C4-2B (cell line): ENCODE measurements around the gene EPHA1.
"Not testable (repeated sequence)": the region's sequence is repeated elsewhere in the genome, so short reads cannot be mapped to it uniquely, and the experiment has no call there.

Experiments used
- H3K27ac ChIP-seq: fragments of 450-650 bp; 2 replicates; pipeline ENCODE4 v1.5.1; 2017
- ZFX ChIP-seq: fragments of 450-650 bp; IDR thresholded peaks from 2 replicates; pipeline ENCODE4 v1.6.1; 2017
- TF ChIP-seq, protein P1 (sequence below): fragments of 450-650 bp; conservative IDR thresholded peaks from 2 replicates; pipeline ENCODE4 v1.5.1; 2017; ENCODE audit warnings: mild to moderate bottlenecking

Gene EPHA1

DNA sequence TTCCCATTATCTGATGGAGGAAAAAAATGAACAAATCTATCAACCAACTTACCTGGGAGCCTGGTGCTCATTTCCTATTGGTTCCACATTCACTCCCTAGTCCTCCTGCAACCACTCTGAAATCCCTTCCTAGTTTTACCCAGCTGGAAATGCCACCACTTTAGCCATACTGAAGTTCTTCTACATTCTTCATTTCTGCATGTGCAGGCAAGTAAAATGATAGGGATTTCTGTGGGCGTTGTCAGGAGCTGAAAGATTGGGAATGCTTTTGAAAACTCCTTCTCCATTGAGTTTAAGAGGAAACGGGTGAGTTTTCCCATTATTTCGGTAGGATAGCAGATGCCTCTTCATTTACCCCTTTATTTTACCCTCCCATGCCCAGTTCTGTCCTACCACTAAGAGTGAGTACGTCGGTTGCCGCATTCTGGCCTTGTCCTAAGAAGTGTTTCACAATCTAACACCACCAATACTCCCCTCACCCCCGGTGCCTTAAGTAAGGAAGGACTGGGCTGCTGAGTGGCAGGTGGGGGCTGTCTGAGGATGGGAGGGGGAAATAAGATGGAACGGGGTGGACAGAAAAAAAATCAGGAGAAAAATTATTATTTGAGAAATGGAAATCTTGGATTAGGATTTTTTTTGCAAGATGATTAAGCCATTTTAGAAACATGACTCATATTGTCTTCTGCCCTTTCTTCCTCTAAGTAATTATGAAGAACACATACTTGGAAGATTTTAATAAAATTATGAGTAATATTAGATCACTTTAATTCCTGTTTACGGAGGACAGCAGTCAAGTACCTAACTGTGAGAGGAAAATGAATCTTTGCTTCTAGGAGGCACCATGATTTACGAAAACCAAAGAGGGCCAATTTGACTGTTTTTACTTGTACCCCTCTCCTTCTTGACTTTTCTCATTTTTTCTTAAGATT, 21.4 kb upstream of the EPHA1 start:
- TF ChIP-seq, protein P1, sequence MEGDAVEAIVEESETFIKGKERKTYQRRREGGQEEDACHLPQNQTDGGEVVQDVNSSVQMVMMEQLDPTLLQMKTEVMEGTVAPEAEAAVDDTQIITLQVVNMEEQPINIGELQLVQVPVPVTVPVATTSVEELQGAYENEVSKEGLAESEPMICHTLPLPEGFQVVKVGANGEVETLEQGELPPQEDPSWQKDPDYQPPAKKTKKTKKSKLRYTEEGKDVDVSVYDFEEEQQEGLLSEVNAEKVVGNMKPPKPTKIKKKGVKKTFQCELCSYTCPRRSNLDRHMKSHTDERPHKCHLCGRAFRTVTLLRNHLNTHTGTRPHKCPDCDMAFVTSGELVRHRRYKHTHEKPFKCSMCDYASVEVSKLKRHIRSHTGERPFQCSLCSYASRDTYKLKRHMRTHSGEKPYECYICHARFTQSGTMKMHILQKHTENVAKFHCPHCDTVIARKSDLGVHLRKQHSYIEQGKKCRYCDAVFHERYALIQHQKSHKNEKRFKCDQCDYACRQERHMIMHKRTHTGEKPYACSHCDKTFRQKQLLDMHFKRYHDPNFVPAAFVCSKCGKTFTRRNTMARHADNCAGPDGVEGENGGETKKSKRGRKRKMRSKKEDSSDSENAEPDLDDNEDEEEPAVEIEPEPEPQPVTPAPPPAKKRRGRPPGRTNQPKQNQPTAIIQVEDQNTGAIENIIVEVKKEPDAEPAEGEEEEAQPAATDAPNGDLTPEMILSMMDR, result no peak
- no peak for TF ChIP-seq ZFX
- H3K27ac ChIP-seq, result no peak overlapping the region

DNA sequence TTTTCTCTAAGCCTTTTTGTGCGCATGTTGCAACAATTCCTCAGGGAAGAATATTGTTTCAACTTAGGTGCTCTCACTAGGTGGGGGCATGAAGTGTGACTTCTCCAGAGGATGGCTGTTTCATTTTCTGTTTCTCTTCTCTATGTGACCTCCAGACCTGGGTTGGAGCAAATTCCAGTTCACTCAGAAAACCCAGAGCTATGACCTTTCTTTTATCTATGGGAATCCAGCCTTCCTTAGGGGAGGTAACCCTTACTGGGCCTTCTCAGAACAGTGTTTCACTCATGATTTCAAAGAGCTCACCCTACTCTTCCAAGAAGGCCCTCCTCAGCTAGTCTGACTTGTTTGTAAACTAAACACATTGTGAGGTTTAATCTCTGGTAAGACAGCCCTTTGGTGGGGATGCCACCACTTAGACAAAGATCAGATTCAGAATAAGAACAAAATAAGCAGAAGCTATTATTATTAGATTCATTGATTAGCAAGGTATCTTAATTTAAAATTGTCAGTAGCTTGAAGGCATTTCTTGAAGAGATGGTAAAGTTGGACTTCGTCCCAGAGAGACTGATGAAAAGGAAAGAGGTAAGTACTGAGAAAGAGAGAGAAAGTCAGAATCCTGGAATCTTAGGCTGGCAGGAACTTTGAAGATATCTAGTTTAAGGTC, 18.0 kb upstream of the EPHA1 start:
- H3K27ac ChIP-seq, result no peak overlapping the region
- no peak for TF ChIP-seq ZFX
- TF ChIP-seq, protein P1, result no peak

DNA sequence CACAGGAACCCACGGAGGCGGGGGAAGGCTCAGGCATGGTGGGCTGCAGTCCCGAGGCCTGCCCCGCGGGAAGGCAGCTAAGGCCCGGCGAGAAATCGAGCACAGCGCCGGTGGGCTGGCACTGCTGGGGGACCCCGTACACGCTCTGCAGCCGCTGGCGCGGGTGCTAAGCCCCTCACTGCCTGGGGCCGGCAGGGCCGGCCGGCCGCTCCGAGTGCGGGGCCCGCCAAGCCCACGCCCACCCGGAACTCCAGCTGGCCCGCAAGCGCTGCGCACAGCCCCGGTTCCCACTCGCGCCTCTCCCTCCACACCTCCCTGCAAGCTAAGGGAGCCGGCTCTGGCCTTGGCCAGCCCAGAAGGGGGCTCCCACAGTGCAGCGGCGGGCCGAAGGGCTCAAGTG, 15.8 kb upstream of the EPHA1 start:
- not testable (repeated sequence) for H3K27ac ChIP-seq

DNA sequence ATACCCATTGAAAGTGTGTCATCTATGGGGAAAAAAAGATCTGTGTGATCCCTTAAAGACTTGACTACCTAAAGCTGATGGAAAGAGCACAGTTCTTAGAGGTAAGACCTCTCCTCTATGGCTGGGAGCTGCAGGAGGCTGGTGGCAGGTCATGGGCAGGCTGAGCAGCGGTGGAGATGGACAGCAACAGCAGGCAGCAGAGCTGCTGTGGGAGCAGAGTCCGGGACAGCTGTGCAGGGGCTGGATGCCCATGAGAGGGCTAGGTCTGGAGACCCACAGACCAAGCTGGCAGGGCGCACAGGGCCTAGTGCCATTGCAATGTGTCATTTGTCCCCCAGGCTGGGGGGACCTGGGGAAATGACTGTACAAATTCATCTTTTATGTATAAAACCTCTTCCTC, 13.4 kb upstream of the EPHA1 start:
- H3K27ac ChIP-seq, result 0 out of 2 replicates have a peak overlapping the region, but pooled peaks have one; percentile 3
- TF ChIP-seq ZFX, result no peak
- TF ChIP-seq, protein P1, result no peak

DNA sequence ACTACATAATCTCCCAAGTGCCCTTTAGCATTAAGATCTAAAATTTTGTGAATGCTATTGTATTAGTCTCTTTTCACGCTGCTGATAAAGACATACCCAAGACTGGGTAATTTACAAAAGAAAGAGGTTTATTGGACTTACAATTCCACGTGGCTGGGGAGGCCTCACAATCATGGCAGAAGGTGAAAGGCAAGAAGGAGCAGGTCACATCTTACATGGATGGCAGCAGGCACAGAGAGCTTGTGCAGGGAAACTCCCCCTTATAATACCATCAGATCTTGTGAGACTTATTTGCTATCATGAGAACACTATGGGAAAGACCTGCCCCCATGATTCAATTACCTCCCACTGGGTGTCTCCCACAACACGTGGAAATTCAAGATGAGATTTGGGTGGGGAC, 12.0 kb upstream of the EPHA1 start:
- peak overlapping the region; percentile 47; the same call in 1 of the 2 replicates for H3K27ac ChIP-seq

DNA sequence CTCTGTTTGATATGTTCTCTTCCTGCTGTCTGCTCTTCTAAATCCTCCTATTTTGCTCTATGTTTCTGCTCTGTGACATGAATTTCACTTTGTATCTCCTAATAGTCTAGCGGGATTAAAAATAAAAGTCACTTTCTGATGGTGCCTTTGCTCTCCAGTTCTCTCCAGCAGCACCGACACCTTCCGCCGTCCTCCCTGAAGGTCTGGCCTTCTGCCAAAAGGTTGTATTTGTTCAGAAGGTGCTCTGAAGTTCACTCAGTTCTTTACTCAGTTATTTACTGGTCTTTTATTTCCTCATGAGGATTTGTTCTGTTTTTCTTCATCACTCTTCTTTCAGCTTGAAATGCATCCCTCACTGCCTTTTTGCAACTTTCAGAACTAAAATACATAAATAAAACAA, 11.2 kb upstream of the EPHA1 start:
- TF ChIP-seq ZFX, result no peak
- TF ChIP-seq, protein P1, result no peak
- H3K27ac ChIP-seq, result peak overlapping the region; percentile 32; the same call in 1 of the 2 replicates

DNA sequence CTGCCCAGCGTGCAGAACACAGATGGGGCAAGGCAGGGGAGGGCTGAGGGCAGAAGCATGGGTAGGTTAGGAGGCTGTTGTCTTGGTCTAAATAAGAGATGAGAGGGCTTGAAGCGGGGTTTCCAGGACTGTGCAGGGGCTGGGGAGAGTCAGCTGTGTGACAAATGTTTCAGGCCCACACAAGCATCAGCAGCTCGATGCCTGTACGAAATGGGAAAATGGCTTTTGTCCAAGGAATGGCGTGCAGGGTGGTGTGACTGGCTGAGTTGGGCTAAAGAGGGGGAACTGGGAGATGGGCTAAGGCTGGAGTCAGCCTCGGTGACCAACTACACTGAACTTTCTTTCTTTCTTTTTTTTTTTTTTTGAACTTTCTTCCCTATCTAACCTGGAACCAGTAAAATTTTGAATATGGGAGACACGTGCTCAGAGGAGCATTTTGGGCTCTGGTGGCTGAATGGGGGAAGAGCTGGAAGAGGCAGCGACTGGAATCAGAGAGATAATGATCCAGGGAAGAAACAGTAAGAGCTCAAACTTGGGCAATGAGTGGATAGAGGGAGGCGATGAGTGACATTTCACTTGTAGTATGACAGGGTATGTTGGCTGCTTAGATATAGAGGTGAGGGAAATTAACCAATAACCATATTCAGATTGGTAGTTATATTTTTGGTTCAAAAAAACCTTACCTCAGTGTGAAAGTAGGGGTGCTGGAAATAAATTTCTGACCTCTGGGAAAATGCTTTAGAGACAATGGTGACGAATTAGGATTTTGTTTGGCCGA, 10.2 kb upstream of the EPHA1 start:
- TF ChIP-seq, protein P1, result no peak
- no peak for TF ChIP-seq ZFX
- peak overlapping the region; percentile 32 for H3K27ac ChIP-seq
